Measurements from ENCODE around the gene STEAP1B. TPM values are rescaled to one million over a fixed set of nuclear protein-coding genes. Genes with fewer than 3 reads are reported as not detected.

The STEAP1B gene
- total RNA-seq, 2 experiments from 2014 or later = not detected

DNA sequence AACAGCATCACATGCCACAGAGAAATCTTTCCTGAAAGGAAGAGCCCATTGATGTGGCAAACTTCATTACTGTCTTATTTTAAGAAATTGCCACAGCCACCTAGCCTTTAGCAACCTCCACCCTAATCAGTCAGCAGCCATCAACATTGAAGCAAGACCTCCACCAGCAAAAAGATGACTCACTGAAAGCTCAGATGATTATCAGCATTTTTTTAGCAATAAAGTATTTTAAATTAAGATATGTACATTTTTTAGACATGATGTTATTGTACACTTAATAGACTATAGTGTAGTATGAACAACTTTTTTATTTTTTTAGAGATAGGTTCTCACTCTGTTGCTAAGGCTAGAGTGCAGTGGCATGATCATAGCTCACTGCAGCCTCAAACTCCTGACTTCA, 14.8 kb downstream of the STEAP1B start:
- H3K9me3 ChIP-seq (ENCODE audit: control insufficient read depth in 1 of 2, insufficient read depth in 1 of 2, low read length in 2 of 2) = no peaks in the 10 kb centered on the region
- Mint-ChIP-seq H3K9me3 (no peaks in the 10 kb centered on the region), H3K4me1 (ENCODE audit: low read depth) (peaks cover 7% of the 10 kb centered on the region), H3K27me3 (no peaks in the 10 kb centered on the region), H3K27ac (no peak overlapping the region), H3K36me3 (ENCODE audit: low read depth) (no peaks in the 10 kb centered on the region), H3K4me3 (no peak overlapping the region)
- intact Hi-C loops (cut with DNase I, micrococcal nuclease) = no loop called here
- H3K4me3 ChIP-seq (ENCODE audit: low read length) = no peak overlapping the region
- ATAC-seq (ENCODE audit: poor library complexity) (no peak), DNase-seq (no peak)
- POLR2A ChIA-PET = no interaction called here
- H3K36me3 ChIP-seq (ENCODE audit: insufficient read depth, low read length) = no peaks in the 10 kb centered on the region
- peaks cover 4% of the 10 kb centered on the region for H3K4me1 ChIP-seq (ENCODE audit: insufficient read depth, low read length)
- no peak for TF ChIP-seq CTCF (IDR thresholded peaks at IDR 0.05)
- CTCF ChIA-PET = no interaction called here
- H3K27ac ChIP-seq (ENCODE audit: low read depth in 1 of 2, low read length in 2 of 2) = no peak overlapping the region
- H3K27me3 ChIP-seq (ENCODE audit: control insufficient read depth in 1 of 2, insufficient read depth in 2 of 2, low read length in 2 of 2) = peaks cover 0 to 4% of the 10 kb centered on the region in 2 experiments

DNA sequence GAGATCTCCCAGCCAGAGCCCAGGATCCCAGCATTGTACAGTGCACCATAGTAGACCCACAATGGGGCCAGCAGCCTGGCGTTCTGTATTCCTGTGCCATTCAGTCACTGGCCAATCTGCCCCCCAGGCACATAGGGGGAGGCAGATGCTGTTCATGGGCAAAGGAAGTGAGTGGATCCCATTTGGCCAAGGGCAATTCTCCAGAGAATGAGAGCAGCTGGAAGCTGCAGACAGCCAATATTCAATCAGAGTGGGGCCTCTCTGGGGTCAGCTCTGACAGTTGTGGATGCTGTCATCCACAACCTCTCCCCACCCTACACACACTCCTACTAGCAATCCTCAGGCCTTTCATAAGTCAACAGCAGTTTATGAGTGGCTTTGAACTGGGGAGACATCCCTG, 17.5 kb downstream of the STEAP1B start:
- no peaks in the 10 kb centered on the region for H3K27me3 Mint-ChIP-seq
- Histone ChIP-seq H3K4me3 (ENCODE audit: low read length) (no peak overlapping the region), H3K9me3 (ENCODE audit: control insufficient read depth in 1 of 2, insufficient read depth in 1 of 2, low read length in 2 of 2) (no peaks in the 10 kb centered on the region), H3K36me3 (ENCODE audit: insufficient read depth, low read length) (no peaks in the 10 kb centered on the region), H3K27ac (ENCODE audit: low read depth in 1 of 2, low read length in 2 of 2) (no peak overlapping the region), H3K4me1 (ENCODE audit: insufficient read depth, low read length) (peaks cover 4% of the 10 kb centered on the region), H3K27me3 (ENCODE audit: control insufficient read depth in 1 of 2, insufficient read depth in 2 of 2, low read length in 2 of 2) (no peaks in the 10 kb centered on the region)
- ChIA-PET POLR2A (no interaction called here), CTCF (no interaction called here)
- H3K4me3 Mint-ChIP-seq = no peak overlapping the region
- no peak overlapping the region for H3K27ac Mint-ChIP-seq
- intact Hi-C loops (cut with DNase I, micrococcal nuclease) = no loop called here
- DNase-seq = no peak
- no peaks in the 10 kb centered on the region for H3K9me3 Mint-ChIP-seq
- H3K4me1 Mint-ChIP-seq (ENCODE audit: low read depth) = peaks cover 7% of the 10 kb centered on the region
- H3K36me3 Mint-ChIP-seq (ENCODE audit: low read depth) = no peaks in the 10 kb centered on the region
- TF ChIP-seq CTCF (IDR thresholded peaks at IDR 0.05) = no peak
- ATAC-seq (ENCODE audit: poor library complexity) = no peak

DNA sequence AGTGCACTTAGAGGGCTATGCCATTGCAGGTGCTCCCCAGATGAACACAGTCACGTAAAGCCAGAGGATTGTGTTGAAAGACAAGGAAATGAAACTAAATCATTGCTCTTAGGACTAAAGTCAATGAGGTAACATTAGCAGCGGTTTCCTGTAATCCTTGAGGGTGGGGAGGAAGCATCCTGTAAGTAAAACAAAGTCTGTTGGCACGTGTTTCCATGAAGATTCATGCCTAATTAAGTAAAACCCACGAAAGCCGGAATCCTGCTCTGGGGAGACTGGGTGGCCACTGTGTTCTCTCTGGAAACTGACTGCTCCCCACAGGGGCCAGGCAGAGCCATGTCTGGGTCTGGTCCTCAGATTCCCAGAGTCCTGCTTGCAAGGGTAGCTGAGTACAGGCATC, 18.3 kb downstream of the STEAP1B start:
- no peaks in the 10 kb centered on the region for H3K36me3 ChIP-seq (ENCODE audit: insufficient read depth, low read length)
- H3K9me3 ChIP-seq (ENCODE audit: control insufficient read depth in 1 of 2, insufficient read depth in 1 of 2, low read length in 2 of 2) = no peaks in the 10 kb centered on the region
- H3K4me1 Mint-ChIP-seq (ENCODE audit: low read depth) = peaks cover 7% of the 10 kb centered on the region
- H3K9me3 Mint-ChIP-seq = no peaks in the 10 kb centered on the region
- H3K27me3 ChIP-seq (ENCODE audit: control insufficient read depth in 1 of 2, insufficient read depth in 2 of 2, low read length in 2 of 2) = no peaks in the 10 kb centered on the region
- peaks cover 4% of the 10 kb centered on the region for H3K4me1 ChIP-seq (ENCODE audit: insufficient read depth, low read length)
- no peak overlapping the region for H3K27ac ChIP-seq (ENCODE audit: low read depth in 1 of 2, low read length in 2 of 2)
- H3K27me3 Mint-ChIP-seq = no peaks in the 10 kb centered on the region
- intact Hi-C loops (cut with DNase I, micrococcal nuclease) = no loop called here
- H3K4me3 Mint-ChIP-seq = no peak overlapping the region
- ChIA-PET CTCF (no interaction called here), POLR2A (no interaction called here)
- H3K27ac Mint-ChIP-seq = no peak overlapping the region
- no peak for TF ChIP-seq CTCF (IDR thresholded peaks at IDR 0.05)
- no peak overlapping the region for H3K4me3 ChIP-seq (ENCODE audit: low read length)
- ATAC-seq (ENCODE audit: poor library complexity) (peak; percentile 41), DNase-seq (peak in 2 of 14 experiments; percentile 13 to 18)
- H3K36me3 Mint-ChIP-seq (ENCODE audit: low read depth) = no peaks in the 10 kb centered on the region

Data from CD4-positive, alpha-beta T cell (primary cell).